Effector CD4-positive, alpha-beta T cell (primary cell): ENCODE data around the gene MED13.
"Not testable (repeated sequence)": the region's sequence is repeated elsewhere in the genome, so short reads cannot be mapped to it uniquely, and the experiment has no call there.

Source experiments
- DNase-seq: peaks from one replicate; pipeline ENCODE4 v3.0.0-alpha.2; 2020

The MED13 gene

GRCh38 chr17:62058611-62059010 is 6.5 kb downstream of the MED13 start:
- no peak for DNase-seq

DNA sequence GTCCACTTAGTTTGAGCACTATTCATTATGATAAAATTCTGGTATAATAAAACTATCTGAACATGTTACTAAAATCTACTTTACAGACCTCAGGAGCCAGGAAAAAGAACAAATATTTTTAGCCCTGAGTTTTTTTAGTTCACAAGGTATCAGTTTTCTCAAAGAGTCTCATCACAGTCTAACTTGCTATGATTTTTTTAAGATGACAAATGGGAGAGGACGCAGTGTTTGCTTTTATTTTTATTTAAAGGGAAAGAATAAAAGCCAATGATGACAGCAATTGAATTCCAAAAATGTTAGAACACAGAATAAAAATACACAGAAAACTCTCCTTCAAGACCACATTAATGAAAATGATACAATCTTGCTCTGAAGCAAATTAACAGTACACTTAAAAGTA is 7.4 kb downstream of the MED13 start:
- DNase-seq = no peak

DNA sequence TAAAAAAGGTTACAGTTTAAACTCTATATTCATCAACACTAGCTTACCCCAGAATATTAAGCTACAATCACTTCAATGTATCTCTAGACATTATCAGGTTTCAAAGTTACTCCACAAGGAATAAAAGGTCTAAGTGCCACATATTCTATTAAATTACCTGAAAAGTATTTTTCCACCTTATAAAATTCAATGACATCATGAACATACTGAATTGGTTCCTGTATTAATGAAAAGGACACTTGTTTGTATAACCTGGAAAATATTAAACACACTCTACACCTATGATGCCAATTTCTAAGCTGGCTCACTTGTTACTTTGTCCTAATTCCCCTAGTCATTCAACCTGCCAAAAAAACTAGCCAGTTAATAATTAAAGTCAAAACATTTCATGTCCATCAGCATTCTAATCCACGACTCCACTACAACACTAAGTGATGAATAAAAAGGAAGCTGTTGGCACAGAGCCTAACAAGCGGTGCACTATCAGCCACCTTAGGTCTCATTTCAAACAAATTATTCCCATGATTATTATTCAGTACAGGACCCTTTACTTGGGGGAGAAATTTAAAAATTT is 12.2 kb downstream of the MED13 start:
- DNase-seq = no peak

DNA sequence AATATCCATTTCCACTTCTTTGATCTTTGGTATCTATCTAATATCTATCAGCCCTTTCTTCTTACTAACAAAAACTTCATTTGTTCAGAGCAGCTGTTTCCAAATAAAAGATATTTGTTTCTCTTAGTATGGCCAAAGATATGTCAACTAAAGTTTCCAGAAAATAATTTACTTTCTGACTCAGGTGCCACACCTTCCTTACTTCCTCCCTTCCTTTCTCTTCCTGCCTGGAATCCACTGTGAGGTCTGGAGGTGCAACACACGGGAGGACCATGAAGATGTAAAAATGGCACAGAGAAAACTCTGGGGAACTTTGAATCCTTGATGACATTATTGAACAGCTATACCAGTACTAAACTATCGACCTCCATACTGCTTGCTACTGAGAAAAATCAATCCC is 14.0 kb downstream of the MED13 start:
- DNase-seq = no peak

GRCh38 chr17:62049299-62049698 is 15.8 kb downstream of the MED13 start:
- DNase-seq = no peak

GRCh38 chr17:62048262-62048661 is 16.8 kb downstream of the MED13 start:
- no peak for DNase-seq

GRCh38 chr17:62045517-62045916 is 19.6 kb downstream of the MED13 start:
- DNase-seq = no peak

- DNase-seq = no peak
Measured at GRCh38 chr17:62045109-62045508, 20.0 kb downstream of the MED13 start.

DNA sequence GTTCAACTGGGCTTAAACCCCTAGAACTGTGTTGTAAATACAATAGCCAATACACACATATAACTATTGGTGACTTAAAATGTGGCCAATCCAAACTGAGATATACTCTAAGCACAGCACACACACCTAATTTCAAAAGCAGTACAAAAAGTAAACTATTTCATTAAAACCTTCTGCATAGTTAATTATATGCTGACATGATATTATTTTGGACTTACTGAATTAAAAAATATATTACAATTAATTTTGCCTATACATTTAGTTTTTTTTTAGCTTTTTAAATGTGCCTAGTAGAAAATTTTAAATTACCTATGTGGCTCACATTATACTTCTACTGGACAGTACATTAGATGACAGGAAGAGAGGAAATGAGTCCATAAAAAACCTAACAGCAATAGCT is 21.5 kb downstream of the MED13 start:
- DNase-seq = no peak

DNA sequence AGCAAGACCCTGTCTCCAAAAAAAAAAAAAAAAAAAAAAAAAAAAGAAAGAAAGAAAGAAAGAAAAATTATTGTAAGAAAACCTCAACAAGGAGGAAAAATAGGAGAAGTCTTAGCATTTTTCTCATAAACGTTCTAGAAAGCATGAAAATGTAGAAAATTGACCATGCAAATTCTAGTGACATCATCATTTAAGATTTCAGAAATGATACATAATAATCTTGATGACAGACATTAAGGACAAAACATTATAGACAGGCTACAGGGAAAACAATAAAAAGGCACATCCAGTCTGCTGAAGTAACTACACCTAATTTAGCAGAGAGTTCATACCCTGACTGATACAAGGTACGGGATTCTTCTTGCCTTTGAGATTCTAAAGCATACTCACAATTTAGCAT is 21.9 kb downstream of the MED13 start:
- DNase-seq = no peak

GRCh38 chr17:62038248-62038647 is 26.8 kb downstream of the MED13 start:
- DNase-seq = no peak

DNA sequence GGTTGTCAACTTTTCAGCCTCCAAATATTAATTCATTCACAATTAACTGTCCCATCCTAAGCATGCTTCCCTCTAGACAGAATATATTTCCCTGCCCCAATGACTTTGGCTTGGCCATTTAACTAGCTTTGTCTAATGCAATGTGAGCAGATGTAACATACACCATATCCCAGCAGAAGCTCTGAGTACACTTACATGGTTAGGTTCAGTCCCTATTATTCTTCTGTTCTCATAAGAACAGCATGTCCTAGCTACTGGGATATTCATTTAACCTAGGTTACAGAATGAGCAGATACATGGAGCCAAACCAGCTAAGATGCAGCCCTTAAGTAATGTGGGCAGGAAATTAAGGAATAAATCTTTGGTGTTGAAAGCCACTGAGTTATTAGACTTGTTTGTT is 31.8 kb downstream of the MED13 start:
- no peak for DNase-seq

GRCh38 chr17:62032480-62032879 is 32.6 kb downstream of the MED13 start:
- DNase-seq = no peak

- no peak for DNase-seq
Measured at GRCh38 chr17:62030264-62030663, 34.8 kb downstream of the MED13 start.

DNA sequence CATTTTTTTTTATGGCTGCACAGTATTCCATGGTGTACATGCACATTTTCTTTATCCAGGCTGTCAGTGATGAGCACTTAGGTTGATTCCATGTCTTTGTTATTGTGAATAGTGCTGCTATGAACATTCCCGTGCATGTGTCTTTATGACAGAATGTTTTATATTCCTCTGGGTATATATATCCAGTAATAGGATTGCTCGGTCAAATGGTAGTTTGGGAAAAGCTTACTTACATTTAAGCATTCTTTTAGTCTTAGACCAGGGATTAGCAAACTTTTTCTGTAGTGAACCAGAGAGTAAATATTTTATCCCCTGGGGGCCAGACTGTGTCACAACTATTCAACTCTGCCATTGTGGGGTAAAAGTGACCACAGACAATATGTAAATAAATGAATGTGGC is 40.2 kb downstream of the MED13 start:
- no peak for DNase-seq

DNA sequence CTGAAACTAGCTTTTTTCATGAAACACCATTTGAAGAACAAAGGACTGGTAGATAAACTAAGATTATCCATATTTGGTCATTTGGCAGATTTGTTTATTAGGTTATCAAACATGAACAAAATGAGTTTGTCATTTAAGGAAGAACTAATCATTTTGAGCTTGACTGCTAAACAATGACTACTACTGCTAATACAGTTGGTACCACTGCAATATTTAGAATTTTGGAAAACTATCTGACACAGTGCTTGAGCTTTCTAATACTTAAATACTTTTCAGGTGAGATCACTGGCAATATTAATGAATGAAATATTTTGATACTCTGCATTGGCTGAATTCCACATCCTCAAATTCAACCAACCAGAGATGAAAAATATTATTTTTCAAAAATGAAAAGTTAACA is 47.2 kb downstream of the MED13 start:
- DNase-seq = no peak

GRCh38 chr17:62017496-62017895 is 47.6 kb downstream of the MED13 start:
- DNase-seq = no peak

DNA sequence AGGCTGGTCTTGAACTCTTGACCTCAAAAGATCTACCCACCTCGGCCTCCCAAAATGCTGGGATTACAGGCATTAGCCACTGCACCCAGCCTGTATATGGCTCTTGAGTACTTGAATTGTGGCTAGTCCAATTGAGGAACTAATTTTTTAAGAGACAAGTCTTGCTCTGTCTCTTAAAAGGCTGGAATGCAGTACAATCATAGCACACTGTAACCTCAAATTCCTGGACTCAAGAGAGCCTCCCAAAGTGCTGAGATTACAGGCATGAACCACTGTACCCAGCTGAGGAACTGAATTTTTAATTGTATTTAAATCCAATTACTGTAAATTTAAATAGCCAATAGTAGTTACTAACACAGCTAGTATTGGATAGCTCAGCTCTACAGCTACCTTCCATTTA is 50.6 kb downstream of the MED13 start:
- no peak for DNase-seq

- no peak for DNase-seq
Measured at GRCh38 chr17:62009220-62009619, 55.9 kb downstream of the MED13 start.

DNA sequence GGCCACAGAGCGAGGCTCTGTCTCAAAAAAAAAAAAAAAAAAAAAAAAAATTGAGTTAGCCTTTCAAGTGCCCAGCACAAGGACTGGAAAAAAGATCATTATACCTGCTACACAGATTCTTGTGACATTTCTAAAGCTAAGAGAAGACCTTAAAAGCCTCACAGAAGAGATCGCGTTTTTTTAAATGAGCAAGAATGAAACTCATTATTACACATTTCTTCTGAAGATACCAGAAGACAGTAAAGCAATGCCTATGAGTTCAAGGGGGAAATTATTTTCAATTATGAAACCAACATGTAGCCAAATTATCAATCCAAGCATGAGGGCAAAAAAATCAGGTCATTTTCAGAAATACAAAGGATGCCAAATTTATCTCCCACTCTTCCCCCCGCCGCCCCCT is 56.8 kb downstream of the MED13 start:
- DNase-seq = no peak

GRCh38 chr17:62004388-62004787 is 60.7 kb downstream of the MED13 start:
- DNase-seq = no peak

- DNase-seq = not testable (repeated sequence)
Measured at GRCh38 chr17:62003141-62003540, 61.9 kb downstream of the MED13 start.

DNA sequence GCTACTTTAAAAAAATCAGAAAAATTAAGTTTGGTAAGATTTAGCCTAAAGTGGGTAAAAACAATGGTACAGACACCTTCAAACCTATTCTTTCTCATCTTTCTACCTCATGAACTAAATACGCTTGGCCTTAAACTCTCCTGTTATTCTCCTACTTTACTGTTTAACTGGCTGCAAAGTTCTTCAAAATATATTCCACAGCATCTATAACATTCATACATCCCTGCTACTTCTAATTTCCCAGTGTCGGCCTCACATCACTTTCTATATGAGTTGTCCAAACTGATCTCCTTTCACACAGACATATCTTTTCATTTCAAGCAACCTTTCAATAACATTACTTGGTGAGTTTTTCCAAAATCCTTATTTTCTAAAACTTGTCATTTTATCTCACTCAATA is 64.0 kb downstream of the MED13 start:
- no peak for DNase-seq

- DNase-seq = no peak
Measured at GRCh38 chr17:62000186-62000585, 64.9 kb downstream of the MED13 start.

GRCh38 chr17:61998534-61998933 is 66.5 kb downstream of the MED13 start:
- not testable (repeated sequence) for DNase-seq

DNA sequence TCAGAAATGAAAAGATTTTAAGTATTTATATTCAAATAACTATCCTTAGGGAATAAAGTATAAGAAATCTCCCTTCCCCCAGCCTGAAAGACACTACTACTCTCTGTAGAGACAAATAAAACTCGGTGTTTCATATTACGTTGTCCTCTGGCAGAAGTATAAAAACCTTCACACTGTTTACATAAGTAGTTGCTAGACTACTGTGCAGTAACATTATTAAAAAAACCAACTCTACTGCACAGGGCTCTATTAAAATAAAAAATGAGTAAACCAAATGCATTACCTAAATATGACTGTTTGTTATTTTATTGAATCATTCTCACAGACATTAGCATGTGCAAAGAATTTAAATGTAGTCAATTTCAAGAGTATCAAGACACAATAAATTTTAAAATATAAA is 67.4 kb downstream of the MED13 start:
- DNase-seq = no peak
